GM19455 (cell line): ENCODE measurements around the gene NBPF15.
"Not testable (repeated sequence)": the region's sequence is repeated elsewhere in the genome, so short reads cannot be mapped to it uniquely, and the experiment has no call there.

Experiments
- ATAC-seq: cut with Tn5 transposase; IDR thresholded peaks from one replicate; pipeline ENCODE4 v1.9.1; 2021; ENCODE audit not compliant: unreplicated experiment

The NBPF15 gene

GRCh38 chr1:144461136-144461759 is at the start of gene NBPF15:
TSS of gene NBPF15 (minus strand) at chr1:144461669. CDS start at chr1:144440003, 21,666 bp downstream.
- ATAC-seq = peak; percentile 94

- not testable (repeated sequence) for ATAC-seq
Observed at GRCh38 chr1:144496429-144496828, 35.0 kb upstream of the NBPF15 start.

GRCh38 chr1:144494130-144494529 is 32.7 kb upstream of the NBPF15 start:
- not testable (repeated sequence) for ATAC-seq

GRCh38 chr1:144490394-144490793 is 28.9 kb upstream of the NBPF15 start:
- not testable (repeated sequence) for ATAC-seq

GRCh38 chr1:144487002-144487401 is 25.5 kb upstream of the NBPF15 start:
- not testable (repeated sequence) for ATAC-seq

- not testable (repeated sequence) for ATAC-seq
Observed at GRCh38 chr1:144485048-144485993, 23.9 kb upstream of the NBPF15 start.

GRCh38 chr1:144473897-144474296 is 12.4 kb upstream of the NBPF15 start:
- ATAC-seq = not testable (repeated sequence)

DNA sequence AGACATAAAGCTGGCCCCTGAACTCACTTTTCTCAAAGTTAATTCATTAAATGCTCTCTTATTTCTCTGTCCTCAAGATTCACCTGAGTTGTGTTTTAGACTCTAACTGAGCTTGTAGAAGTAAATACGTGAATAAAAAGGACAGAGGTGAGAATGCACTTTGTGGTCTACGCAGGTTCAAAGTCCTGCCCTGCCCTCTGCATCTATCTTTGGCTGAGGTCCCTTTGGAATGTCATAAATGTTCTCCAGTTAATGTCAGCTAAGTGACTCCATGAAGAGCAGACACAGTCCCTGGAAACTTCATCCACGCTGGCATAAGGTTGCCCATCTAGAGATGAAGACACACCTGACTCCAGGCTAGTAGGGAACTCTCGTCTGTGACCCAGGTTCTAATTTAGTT is 10.0 kb upstream of the NBPF15 start:
- not testable (repeated sequence) for ATAC-seq

DNA sequence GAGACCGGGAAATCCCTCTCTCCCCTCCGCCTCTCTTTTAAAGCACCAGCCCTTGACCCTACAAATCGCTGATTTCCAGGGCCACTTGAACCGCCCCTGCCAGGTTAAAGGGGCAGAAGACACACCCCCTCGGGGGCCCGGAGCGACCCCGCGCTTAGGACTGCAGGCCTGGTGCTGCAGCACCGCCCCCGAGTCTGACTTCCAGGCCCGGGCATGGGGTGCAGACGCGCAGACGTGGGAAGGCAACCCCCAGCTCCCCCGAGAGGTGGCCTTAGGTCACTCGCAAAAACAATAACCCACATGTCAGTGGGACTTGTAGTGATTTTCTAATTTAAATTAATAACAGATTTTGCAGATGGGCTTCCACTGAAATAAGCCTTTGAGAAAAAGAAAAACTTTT is 309 bp upstream of the NBPF15 start:
- ATAC-seq = peak; percentile 30

DNA sequence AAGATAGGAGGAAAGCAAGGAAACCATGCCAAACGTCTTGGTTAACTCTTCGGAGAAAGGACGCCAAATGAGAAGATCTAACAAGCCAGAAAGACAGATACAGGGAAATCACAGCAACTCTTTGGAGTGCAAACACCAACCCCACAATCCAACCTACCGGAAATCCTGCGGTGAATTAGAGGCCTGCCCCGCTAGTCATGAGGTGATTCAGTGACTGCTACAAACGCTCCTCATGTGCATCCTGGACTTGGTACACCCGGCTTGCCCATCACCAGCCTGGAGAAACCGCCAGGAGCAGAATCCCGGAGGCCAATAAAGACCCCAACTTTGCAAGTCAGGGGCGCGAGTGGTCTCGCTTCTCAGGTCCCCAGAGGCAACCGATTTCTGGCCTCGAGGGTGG is 783 bp downstream of the NBPF15 start:
- ATAC-seq = not testable (repeated sequence)

DNA sequence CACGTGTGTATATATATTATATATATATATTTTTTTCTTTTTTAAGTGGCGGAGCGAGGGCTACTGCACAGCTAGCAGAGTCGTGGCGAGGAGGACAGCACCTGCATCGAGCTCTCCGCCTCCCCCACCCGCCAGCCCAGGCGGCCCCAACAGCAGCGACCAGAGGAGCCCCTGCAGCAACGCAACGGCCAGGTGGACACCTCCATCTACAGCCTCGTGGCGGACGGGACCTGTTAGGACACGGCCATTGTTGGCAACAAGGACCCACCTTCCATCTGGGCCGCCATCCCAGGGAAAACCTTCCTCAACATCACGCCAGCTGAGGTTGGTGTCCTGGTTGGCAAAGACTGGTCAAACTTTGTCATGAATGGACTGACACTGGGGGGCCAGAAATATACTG is 19.1 kb downstream of the NBPF15 start:
- not testable (repeated sequence) for ATAC-seq

DNA sequence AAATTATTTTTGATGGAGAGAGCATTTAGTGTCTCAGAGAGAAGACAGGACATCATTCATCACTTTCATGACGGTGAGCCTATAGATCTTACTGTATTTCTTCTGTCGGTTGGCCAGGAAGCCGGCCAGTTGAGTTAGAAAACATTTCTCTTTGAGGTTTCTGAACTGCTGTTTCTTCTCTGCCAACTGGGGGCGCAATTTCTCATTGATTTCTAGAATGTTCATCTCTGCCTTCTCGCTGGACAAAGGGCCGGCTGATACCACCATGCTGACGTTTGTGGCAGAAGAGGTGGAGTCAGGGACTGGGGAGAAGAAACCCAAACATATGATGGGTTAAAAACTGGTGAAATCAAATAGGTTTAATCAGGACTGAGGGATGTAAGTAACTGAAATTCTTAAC is 21.7 kb downstream of the NBPF15 start:
- ATAC-seq = not testable (repeated sequence)

DNA sequence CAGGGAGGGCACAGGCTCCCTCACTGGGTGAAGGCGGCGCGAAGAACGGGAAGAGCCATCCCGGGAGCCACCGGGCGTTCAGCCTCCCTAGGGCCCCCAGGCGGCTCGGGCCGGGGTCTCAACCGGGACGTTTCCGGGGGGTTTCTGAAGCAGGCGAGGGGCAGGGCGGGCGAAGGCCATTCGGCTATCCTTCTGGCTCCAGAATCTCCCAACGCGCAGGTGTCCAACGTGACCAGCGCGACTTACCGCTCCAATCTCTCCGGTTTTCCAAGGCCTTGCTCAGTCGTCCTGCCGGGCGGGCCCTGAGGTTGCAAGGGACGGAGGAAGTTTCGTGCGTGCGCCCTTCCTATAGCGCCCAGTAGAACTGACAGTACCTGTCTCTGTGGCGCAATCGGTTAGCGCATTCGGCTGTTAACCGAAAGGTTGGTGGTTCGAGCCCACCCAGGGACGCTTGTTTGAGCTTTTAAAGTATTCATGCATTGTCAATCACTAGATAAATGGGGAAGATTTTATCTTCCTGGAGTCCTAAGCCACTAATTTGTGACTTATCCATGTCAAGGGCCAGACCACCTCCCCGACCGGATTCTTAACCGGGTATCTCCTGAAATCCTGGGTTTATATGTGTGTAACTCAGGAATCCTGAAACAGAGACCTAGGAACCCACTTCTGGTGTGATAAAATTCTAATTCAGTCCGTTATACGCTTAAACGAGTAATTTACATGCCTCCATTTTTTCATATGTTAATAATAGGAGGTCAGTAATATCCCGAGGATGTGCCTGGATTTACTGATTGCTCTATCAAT is 42.4 kb downstream of the NBPF15 start:
- ATAC-seq = not testable (repeated sequence)

- ATAC-seq = not testable (repeated sequence)
Observed at GRCh38 chr1:144413404-144414118, 47.9 kb downstream of the NBPF15 start.

DNA sequence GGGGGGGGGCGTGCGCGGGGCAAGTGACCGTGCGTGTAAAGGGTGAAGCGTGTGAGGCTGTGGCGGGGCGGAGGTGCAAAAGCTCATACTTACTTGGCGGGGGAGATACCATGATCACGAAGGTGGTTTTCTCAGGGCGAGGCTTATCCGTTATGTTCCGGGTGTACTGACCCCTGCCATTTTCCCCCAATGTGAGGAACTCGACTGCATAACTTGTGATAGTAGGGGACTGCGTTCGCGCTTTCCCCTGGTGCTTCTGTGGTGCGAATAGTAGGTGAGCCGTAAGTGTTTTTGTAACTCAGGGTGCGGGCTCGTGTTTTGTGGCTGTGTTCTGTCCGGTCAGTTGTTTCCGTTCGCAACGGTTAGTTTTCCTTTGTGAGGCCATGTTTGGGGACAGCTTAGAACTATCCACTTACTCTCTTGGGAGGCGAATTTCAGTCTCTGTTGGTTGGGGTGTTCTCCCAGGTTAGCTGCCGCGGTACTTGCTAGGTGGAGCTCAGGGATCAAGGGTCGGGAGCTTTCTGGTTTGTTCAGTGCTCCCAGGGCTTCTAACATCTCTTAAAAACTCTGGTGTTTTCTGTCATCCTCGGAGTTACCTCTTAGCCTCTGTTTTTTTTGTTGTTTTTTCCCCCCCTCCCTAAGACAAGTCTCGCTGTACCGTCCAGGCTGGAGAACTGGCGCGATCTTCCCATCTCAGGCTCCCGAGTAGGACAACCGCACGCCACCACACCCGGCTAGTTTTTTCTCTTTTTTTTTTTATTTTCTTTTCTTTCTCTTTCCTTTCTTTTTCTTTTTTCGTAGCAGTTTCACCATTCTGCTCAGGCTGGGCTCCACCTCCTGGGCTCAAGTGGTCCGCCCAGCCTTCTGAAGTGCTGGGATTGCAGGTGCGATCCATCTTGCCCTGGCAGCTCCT is 48.7 kb downstream of the NBPF15 start:
- peak; percentile 90 for ATAC-seq

DNA sequence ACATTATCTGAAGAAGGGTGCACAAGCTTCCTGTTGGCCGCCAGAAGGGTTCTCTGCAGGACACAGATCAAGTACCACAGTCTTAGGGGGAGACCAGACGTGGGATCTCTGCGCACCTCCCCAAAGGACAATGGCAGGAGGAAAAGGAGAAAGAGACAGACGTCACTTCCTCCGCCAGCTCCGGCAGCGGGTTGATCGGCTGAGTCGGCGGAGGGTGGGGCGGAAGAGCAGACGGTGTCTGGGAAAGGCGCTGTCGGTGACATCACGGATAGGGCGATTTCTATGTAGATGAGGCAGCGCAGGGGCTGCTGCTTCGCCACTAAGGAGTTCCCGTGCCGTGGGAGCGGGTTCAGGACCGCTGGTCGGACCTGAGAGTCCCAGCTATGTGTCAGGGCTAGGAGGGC is 49.4 kb downstream of the NBPF15 start:
- ATAC-seq = peak; percentile 54

GRCh38 chr1:144402807-144403206 is 58.7 kb downstream of the NBPF15 start:
- not testable (repeated sequence) for ATAC-seq

DNA sequence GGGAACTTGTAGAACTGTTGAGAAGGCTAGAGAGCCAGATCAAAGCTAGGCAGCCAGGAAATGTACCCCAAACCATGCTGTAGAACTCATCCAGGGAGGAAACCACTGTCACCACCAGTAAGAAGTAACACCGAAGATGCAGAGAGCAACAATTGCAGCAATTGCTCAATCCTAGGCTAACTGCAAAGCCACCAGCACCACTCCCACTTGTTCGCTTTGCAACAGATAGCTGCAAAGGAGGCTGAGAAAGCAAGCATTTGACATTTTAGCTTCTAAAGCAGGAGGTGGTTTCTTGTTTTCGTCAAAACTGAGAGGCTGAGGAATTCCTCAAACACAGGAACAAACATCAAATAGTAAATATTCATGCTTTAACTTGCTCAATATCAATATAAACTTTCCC is 89.8 kb downstream of the NBPF15 start:
- not testable (repeated sequence) for ATAC-seq
